Type B pancreatic cell (in vitro differentiated cells): ENCODE measurements around the gene ADPGK. TPM values are rescaled to one million over a fixed set of nuclear protein-coding genes. Genes with fewer than 3 reads are reported as not detected.
"Not testable (repeated sequence)": the region's sequence is repeated elsewhere in the genome, so short reads cannot be mapped to it uniquely, and the experiment has no call there.

Source experiments
- DNase-seq: peaks from one replicate; pipeline ENCODE4 v3.0.0; 2021; ENCODE audit warnings: mixed read lengths; ENCODE audit not compliant: unreplicated experiment; ENCODE audit errors: extremely low spot score
- H3K27ac Mint-ChIP-seq: 2 replicates; pipeline ENCODE4 v1.8.0; 2021; ENCODE audit warnings: mild to moderate bottlenecking, mixed read lengths
- H3K27me3 Mint-ChIP-seq: 2 replicates; pipeline ENCODE4 v1.8.0; 2021; ENCODE audit warnings: mixed read lengths
- H3K36me3 Mint-ChIP-seq: 2 replicates; pipeline ENCODE4 v1.8.0; 2021; ENCODE audit warnings: mixed read lengths
- H3K4me1 Mint-ChIP-seq: one replicate; pipeline ENCODE4 v1.8.0; 2021; ENCODE audit warnings: mixed read lengths; ENCODE audit not compliant: unreplicated experiment
- H3K4me3 Mint-ChIP-seq: 2 replicates; pipeline ENCODE4 v1.8.0; 2021; ENCODE audit warnings: mild to moderate bottlenecking, mixed read lengths
- H3K9me3 Mint-ChIP-seq: 2 replicates; pipeline ENCODE4 v1.8.0; 2021; ENCODE audit warnings: mixed read lengths
- total RNA-seq: library from RNA; stranded (reverse); gene quantifications from 2 replicates; pipeline ENCODE4 v1.2.1, GENCODE V29; 2021; ENCODE audit warnings: low replicate concordance
- TF ChIP-seq, protein P1 (sequence below): fragments of 200-600 bp; sonication (generic); conservative IDR thresholded peaks from 2 replicates; pipeline ENCODE4 v1.5.0; 2021; ENCODE audit warnings: antibody characterized with exemption, mild to moderate bottlenecking

The ADPGK gene
- total RNA-seq, 1 donor from 2014 or later, result 46.9 TPM

DNA sequence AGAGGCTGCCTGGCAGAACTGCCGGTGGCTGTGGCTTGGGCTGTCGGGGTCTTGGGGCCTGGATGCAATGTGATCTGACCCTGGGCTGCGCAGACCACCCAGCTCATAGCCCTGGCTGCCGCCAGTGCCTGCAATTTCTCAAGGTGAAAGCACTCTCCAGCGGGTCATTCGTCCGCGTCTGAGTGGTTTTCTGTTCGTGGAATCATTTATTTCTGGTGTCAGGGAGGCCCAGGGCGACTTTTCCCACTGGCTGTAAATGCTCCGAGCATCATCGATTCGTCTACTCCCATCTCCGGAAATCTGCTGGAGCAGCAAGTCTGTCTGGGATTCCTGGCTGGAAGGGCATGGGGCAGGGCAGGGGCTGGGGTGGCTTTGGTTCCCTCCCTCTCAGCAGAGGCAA, 40.6 kb upstream of the ADPGK start:
- Mint-ChIP-seq H3K4me1 (peaks cover 22% of the 10 kb centered on the region), H3K4me3 (no peak overlapping the region), H3K9me3 (peaks cover 4% of the 10 kb centered on the region), H3K27me3 (peaks cover 10% of the 10 kb centered on the region), H3K27ac (no peak overlapping the region), H3K36me3 (no peaks in the 10 kb centered on the region)
- DNase-seq, result no peak
- TF ChIP-seq, protein P1, sequence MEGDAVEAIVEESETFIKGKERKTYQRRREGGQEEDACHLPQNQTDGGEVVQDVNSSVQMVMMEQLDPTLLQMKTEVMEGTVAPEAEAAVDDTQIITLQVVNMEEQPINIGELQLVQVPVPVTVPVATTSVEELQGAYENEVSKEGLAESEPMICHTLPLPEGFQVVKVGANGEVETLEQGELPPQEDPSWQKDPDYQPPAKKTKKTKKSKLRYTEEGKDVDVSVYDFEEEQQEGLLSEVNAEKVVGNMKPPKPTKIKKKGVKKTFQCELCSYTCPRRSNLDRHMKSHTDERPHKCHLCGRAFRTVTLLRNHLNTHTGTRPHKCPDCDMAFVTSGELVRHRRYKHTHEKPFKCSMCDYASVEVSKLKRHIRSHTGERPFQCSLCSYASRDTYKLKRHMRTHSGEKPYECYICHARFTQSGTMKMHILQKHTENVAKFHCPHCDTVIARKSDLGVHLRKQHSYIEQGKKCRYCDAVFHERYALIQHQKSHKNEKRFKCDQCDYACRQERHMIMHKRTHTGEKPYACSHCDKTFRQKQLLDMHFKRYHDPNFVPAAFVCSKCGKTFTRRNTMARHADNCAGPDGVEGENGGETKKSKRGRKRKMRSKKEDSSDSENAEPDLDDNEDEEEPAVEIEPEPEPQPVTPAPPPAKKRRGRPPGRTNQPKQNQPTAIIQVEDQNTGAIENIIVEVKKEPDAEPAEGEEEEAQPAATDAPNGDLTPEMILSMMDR, result no peak

DNA sequence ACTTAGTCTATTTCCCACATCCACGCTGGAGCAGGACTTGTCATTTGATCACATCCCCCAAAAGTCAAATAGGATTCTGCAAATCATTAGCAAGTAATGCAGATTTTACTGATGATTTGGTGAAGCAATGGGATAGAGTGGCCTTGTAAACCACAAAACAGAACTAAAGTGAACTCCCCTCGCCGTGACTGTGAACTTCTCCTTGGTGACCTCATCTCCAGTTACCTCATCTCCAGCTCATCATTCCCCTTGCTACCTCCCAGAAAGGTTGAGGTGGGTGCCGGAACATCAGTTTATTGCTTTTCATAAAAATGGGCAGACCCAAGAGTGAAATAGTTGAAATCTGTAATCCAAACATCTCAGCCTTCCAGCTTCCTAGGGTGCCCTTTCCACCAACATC, 36.7 kb upstream of the ADPGK start:
- H3K9me3 Mint-ChIP-seq, result peaks cover 8% of the 10 kb centered on the region
- H3K27ac Mint-ChIP-seq, result no peak overlapping the region
- TF ChIP-seq, protein P1, result no peak
- no peak overlapping the region for H3K4me3 Mint-ChIP-seq
- peaks cover 17% of the 10 kb centered on the region for H3K4me1 Mint-ChIP-seq
- H3K27me3 Mint-ChIP-seq, result peaks cover 15% of the 10 kb centered on the region
- DNase-seq, result no peak
- no peaks in the 10 kb centered on the region for H3K36me3 Mint-ChIP-seq

DNA sequence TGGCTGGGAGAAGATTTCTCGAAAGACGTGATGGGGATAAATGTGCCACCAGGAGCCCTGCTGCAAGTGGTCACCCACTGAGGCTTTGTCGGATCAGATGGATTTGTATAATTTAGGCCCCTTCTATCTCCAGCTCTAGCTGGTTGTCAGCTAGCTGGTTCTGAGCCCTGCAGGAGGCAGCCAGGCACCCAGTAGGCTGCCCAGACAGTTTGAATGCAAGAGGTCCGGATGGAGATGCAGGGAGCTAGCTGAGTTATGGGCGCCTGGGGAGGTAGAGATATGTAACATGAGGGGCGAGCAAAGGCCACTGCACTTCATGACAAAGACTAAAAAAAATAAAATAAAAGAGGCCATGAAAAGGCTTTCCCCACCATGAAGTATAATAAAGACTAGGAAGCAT, 35.1 kb upstream of the ADPGK start:
- no peaks in the 10 kb centered on the region for H3K36me3 Mint-ChIP-seq
- H3K4me1 Mint-ChIP-seq, result peaks cover 3% of the 10 kb centered on the region
- H3K27ac Mint-ChIP-seq, result no peak overlapping the region
- H3K9me3 Mint-ChIP-seq, result peaks cover 8% of the 10 kb centered on the region
- TF ChIP-seq, protein P1, result no peak
- no peak overlapping the region for H3K4me3 Mint-ChIP-seq
- H3K27me3 Mint-ChIP-seq, result peaks cover 14% of the 10 kb centered on the region
- no peak for DNase-seq

DNA sequence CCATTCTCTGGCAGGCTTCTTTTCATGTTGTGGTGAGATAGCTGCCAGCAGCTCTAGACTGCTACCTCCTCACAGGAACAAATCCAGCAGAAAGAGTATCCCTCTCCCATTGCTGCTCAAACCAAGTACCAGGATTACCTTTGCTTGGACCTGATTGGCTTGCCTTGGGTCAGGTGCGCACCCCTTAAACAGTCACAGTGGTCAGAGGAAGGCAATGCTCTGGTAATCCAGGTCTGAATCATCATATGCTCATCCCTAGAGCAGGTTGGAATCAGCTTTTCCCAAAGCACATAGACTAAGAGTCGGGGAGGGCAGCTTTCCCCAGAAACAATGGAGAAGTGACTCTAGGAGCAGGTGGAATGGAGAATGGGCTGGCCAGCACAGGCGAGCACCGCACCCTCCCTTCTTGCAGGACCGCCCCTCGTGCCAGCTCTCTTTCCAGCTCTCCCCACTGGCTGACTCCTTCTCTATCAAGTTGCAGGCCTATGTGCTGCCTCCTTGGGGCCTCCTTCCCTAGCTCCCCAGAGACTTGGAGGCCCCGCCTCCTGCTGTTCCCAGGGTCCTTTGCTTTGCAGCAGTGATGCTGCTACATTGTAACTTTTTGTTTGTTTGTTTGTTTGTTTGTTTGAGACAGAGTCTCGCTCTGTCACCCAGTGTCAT, 29.9 kb upstream of the ADPGK start:
- no peak overlapping the region for H3K27ac Mint-ChIP-seq
- H3K4me1 Mint-ChIP-seq, result no peaks in the 10 kb centered on the region
- peaks cover 4% of the 10 kb centered on the region for H3K9me3 Mint-ChIP-seq
- H3K4me3 Mint-ChIP-seq, result no peak overlapping the region
- peaks cover 3% of the 10 kb centered on the region for H3K27me3 Mint-ChIP-seq
- DNase-seq, result no peak
- no peaks in the 10 kb centered on the region for H3K36me3 Mint-ChIP-seq
- TF ChIP-seq, protein P1, result no peak

DNA sequence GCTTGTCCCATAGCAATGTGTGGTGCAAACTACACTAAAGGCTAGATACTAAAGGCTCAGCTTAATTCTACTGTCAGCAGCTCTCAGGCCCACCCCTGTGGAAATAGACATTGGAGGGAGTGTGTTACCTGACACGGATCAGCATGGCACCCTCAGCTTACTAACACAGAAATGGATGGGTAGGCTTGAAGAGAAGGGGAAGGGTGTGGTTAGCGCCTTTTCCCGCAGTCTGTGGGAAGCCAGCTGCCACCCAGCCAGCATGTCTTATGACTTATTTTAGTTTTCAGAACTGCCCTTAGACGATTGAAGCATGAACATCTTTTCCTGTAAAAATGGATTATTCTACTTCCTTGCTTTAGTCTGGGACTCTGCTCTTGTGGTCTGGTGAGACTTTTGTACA, 25.8 kb upstream of the ADPGK start:
- no peaks in the 10 kb centered on the region for H3K9me3 Mint-ChIP-seq
- no peaks in the 10 kb centered on the region for H3K27me3 Mint-ChIP-seq
- no peak overlapping the region for H3K27ac Mint-ChIP-seq
- no peak overlapping the region for H3K4me3 Mint-ChIP-seq
- TF ChIP-seq, protein P1, result no peak
- no peak for DNase-seq
- no peaks in the 10 kb centered on the region for H3K4me1 Mint-ChIP-seq
- H3K36me3 Mint-ChIP-seq, result no peaks in the 10 kb centered on the region

DNA sequence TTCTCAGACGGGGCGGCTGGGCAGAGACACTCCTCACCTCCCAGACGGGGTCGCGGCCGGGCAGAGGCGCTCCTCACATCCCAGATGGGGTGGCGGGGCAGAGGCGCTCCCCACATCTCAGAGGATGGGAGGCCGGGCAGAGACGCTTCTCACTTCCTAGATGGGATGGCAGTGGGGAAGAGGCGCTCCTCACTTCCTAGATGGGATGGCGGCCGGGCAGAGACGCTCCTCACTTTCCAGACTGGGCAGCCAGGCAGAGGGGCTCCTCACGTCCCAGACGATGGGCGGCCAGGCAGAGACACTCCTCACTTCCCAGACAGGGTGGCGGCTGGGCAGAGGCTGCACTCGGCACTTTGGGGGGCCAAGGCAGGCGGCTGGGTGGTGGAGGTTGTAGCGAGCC, 23.8 kb upstream of the ADPGK start:
- H3K9me3 Mint-ChIP-seq, H3K4me1 Mint-ChIP-seq, H3K27me3 Mint-ChIP-seq, DNase-seq, H3K4me3 Mint-ChIP-seq, H3K27ac Mint-ChIP-seq, H3K36me3 Mint-ChIP-seq: not testable (repeated sequence)
